ENCODE results near the gene SERPINE2. TPM values are rescaled to one million over a fixed set of nuclear protein-coding genes. Genes with fewer than 3 reads are reported as not detected.

SERPINE2 gene
- total and polyA plus RNA-seq, 2 donors (not counting 3 experiments of a cell fraction or from before 2014, with no cell fraction given) = 4.0 to 8.8 TPM

DNA sequence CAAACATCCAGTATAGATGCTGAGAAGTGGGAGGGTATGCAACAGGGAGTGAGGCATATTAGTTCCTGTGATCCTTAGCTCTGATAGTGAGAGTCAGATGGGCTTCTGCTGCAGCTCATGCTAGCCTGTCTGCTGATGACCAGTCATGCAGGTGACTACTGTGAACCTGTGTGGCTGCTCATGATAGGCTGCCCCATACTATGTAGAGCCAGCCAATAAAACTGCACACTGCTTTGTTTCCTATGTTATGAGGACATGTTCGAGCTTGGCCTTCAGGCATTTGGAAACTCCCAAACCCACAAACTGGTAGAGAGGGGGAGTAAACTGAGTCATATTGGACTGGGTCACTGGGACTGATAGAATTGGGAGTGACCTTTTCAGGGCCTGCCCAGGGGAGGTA lies 20.1 kb upstream of the SERPINE2 start:
- Histone ChIP-seq H3K27ac (ENCODE audit: insufficient read depth, low read depth, low read length) (no peak overlapping the region), H3K4me1 (ENCODE audit: control insufficient read depth, extremely low read depth, insufficient read depth, low read length) (no peaks in the 10 kb centered on the region), H4K20me1 (replicated peaks; ENCODE audit: control insufficient read depth, extremely low read depth, insufficient read depth, low read length) (no peaks in the 10 kb centered on the region), H3K9me3 (replicated peaks; ENCODE audit: control insufficient read depth, insufficient read depth, low read length) (no peaks in the 10 kb centered on the region), H3K27me3 (ENCODE audit: control insufficient read depth in 2 of 2, insufficient read depth in 2 of 2, low read length in 2 of 2) (no peaks in the 10 kb centered on the region), H3K4me2 (ENCODE audit: insufficient read depth, low read length) (no peak overlapping the region), H3K9me1 (replicated peaks; ENCODE audit: control insufficient read depth, extremely low read depth, insufficient read depth, low read length) (no peaks in the 10 kb centered on the region), H3K79me2 (ENCODE audit: control insufficient read depth, insufficient read depth, low read length) (no peaks in the 10 kb centered on the region), H3K9ac (replicated peaks; ENCODE audit: extremely low read depth, insufficient read depth, low read length) (no peak overlapping the region), H2AFZ (ENCODE audit: low read depth, low read length) (no peak overlapping the region), H3K36me3 (ENCODE audit: control insufficient read depth in 2 of 2, extremely low read depth in 1 of 2, insufficient read depth in 2 of 2, low read length in 2 of 2) (no peaks in the 10 kb centered on the region), H3K4me3 (replicated peaks in 1 of 3; ENCODE audit: insufficient read depth in 1 of 3, low read depth in 1 of 3, low read length in 3 of 3) (no peak overlapping the region)
- no peak for FAIRE-seq
- ChIA-PET POLR2A (no interaction called here), CTCF (interaction anchor here (1.2 to 1.4 kb wide), 2 partner anchors 11 to 225 kb away, joined by 3 to 5 read pairs; no protein-coding TSS in a partner anchor)
- BruUV-seq (replicated peaks) = no TSS peak
- dilution Hi-C loops (cut with MboI; ENCODE audit: extremely low pct_ligation_motif_present, low sequenced_read_pairs) = no loop called here
- DNase-seq (ENCODE audit: low read depth, low spot score) = no peak
- intact Hi-C loops (cut with micrococcal nuclease) = no loop called here
- no peak for TF ChIP-seq POLR2A (IDR thresholded peaks at IDR 0.05; ENCODE audit: low read depth, low read length)
- no peak for TF ChIP-seq EZH2 (IDR thresholded peaks at IDR 0.05; ENCODE audit: borderline replicate concordance, low read depth, low read length, severe bottlenecking)
- TF ChIP-seq FOS (IDR thresholded peaks at IDR 0.05; ENCODE audit: borderline replicate concordance, insufficient read depth, low read length) = no peak
- no peak for TF ChIP-seq CTCF (IDR thresholded peaks at IDR 0.05; ENCODE audit: extremely low read depth in 1 of 2, insufficient read depth in 1 of 2, low read depth in 1 of 2, low read length in 2 of 2)
- no peak for TF ChIP-seq JUN (IDR thresholded peaks at IDR 0.05; ENCODE audit: borderline replicate concordance, insufficient read depth, insufficient read length, low read depth)
- no peak for TF ChIP-seq MAX (IDR thresholded peaks at IDR 0.05; ENCODE audit: insufficient read depth, insufficient read length)
- no peak for TF ChIP-seq MYC (IDR thresholded peaks at IDR 0.05; ENCODE audit: low read depth, low read length)
- no peak for TF ChIP-seq GATA2 (IDR thresholded peaks at IDR 0.05; ENCODE audit: insufficient read depth, insufficient read length, low read depth, low read length)
- no peak for TF ChIP-seq POLR2AphosphoS5 (IDR thresholded peaks at IDR 0.05; ENCODE audit: insufficient read depth, low read depth, low read length)

Measured in endothelial cell of umbilical vein (primary cell).